NCI-H748 (cell line): ENCODE measurements around the gene HSCB.
"Not testable (repeated sequence)": the region's sequence is repeated elsewhere in the genome, so short reads cannot be mapped to it uniquely, and the experiment has no call there.

Source experiments
- DNase-seq: peaks from one replicate; lab custom pipeline; 2025; ENCODE audit not compliant: unreplicated experiment; lab: John Stamatoyannopoulos, UW

Gene HSCB

DNA sequence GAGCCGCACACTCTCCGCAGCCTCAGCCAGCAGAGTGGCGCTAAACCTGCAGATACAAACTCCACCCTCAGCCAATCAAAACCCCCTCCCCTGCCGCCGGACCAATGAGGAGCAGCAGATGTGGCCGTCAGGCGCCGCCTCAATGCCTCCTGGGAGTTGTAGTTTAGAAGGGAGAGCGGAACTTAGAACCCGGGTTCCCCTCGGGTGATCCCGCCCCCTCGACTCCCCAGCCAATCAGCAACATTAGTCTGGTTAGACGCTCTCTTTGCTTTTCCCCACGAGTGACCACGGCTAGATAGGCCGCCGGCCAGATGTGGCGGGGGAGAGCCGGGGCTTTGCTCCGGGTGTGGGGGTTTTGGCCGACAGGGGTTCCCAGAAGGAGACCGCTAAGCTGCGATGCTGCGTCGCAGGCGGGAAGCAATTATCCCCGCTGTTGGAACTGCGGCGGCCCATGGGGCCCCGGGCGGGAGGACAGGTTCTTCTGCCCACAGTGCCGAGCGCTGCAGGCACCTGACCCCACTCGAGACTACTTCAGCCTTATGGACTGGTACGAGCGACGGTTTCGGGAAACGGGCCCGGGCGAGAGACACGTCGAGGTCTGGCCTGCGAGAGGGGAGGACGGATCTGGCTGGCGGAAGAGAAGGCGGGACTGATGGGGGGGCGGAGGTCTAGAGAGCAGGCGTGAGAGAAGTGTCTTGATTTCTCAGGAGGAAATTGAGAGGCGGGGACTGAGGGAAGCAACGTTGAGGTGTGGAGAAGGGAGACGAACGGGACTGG, at the start of gene HSCB, which contains the start of gene CHEK2:
Gene HSCB (plus strand): TSS at position 255 of the 777 bp plus-strand sequence. CDS start 57 bp downstream, at position 312.
Gene CHEK2 (minus strand): TSS at position 36 of the 777 bp plus-strand sequence. CDS start 7,099 bp downstream, outside the sequence.
- DNase-seq = peak; percentile 97

DNA sequence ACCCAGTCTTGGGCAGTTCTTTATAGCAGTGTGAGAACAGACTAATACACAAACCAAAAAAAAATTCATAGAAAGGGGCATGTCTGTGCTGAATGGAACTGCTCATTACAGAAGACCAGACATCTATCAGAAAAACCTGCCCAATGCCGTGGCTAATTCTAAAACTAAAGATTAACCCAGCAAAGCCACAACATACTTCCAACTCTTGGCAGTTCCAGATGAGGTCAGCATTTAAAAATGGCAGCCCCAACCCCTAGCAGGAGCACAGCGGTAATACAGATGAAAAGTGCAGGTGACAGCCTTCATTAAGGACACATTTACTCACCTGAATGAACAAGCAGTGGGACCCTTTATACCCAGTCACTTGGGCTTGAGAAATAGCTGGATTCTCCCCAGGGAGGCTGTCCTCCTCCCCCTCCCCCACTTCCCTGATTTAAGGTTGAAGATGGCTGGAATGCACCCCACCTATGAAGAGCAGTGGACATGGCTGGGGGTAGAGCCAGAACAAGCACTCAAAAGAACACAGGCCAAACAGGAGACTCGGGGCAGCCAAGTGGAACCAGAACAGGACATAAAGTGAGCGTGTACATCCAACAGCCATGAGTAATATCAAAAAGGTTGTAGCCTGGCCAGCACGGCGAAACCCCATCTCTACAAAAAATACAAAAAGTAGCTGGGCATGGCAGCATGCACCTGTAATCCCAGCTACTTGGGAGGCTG, 48.6 kb upstream of the HSCB start:
- DNase-seq = not testable (repeated sequence)

GRCh38 chr22:28702891-28703290, 38.9 kb upstream of the HSCB start:
- no peak for DNase-seq

- DNase-seq = no peak
These were observed 38.4 kb upstream of the HSCB start for GRCh38 chr22:28703436-28703835.

DNA sequence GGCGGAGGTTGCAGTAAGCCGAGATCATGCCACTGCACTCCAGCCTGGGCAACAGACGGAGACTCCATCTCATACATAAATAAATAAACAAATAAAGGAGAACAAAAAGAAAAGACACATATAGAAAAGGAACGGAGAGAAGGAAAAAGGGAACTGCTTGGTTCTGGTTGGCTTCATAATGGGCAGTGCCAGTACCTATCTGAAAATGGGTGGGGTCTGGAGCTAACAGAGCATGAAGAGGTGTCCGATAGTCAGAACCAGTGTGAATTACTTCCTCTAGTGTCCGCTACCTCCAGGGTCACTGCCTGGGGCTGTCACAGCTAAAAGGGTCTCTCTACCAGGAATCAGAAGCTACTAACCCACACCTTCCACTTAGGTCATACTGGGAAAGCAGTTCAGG, 35.0 kb upstream of the HSCB start:
- no peak for DNase-seq

GRCh38 chr22:28710107-28710506, 31.7 kb upstream of the HSCB start:
- DNase-seq = no peak

DNA sequence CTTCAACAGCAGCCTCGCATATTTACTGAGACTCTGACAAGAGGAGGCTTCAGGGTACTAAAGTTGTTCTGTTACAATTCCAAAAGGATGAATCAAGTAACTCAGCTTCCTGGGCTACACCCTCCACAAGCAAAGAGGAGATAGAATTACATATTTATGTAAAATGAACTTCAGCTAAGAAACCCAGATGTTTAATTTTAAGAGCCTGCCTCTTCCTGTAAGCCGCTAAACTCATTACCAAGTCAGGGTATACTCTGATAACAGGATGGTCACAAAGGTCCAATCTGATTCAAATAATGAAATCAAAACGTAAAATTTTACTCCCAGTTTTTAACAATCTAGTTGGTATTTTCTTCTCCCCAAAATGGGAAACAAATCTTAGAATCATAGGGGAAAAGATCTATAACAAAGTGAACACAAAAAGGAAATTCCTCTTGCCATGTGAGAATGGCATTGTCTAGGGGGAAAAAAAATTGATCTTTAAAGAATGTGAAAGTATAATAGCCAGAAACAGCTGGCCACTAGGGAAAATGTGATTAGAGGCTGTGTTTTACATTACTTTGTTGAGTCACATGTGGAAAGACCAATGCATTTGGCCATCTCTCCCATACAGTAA, 31.2 kb upstream of the HSCB start:
- no peak for DNase-seq

DNA sequence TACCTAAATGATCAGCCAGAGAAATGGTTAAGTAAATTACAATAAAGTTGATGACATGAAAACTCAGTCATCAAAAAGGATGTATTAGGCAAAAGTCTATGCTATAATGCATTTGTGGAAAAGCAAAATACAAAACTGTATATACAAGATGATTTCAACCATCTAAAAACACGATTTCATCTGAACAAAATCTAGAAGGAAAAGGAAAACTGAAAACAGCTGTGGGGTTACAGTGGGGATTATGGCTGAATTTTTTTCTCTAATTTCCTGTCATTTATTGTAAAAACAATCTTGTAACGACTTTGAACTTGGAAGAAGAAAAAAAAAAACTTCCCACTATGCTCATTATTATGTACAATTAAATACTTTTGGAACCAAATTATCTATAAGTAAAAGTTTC, 30.5 kb upstream of the HSCB start:
- no peak for DNase-seq

DNA sequence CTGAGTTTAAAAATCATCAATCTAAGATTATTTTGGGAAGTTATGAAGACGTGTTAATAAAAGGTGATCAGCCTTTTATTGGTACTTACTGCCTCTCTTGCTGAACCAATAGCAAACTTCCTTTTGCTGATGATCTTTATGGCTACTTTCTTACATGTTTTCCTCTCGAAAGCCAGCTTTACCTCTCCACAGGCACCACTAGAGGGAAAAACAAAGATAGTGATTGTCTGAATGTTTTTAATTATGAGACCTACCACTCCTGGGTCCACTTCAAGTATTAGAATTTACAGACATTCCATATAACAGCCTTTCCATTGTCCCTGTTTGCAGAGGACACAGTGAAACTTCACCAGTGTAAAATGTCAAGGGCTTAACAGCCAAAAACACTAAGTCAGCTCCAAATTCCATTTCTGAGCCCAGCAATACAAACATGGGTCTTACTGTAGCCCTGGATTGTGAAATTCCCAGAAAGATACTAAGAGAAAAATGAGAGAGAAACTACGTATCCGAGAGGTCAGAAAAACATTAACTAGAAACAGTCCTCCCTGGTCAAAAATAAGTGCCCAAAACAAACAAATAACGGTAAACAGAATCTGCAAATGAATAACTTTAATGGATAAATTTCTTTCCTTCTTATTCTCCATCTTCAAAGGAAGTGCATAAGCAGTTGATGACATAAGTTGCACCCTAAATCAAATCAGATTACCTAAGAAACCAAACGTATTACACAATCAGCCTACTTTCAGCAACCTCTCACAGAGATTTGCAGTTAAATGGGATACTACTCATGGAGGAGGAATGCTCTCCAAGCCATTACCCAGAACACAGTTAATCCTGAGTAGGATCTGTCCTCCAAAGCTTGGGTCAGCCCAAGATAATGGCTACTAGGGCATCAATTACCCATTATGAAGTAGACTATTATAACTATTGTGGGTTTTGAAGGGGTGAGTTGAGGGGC, 29.7 kb upstream of the HSCB start:
- no peak for DNase-seq

GRCh38 chr22:28714043-28714628, 27.7 kb upstream of the HSCB start:
- DNase-seq = no peak

DNA sequence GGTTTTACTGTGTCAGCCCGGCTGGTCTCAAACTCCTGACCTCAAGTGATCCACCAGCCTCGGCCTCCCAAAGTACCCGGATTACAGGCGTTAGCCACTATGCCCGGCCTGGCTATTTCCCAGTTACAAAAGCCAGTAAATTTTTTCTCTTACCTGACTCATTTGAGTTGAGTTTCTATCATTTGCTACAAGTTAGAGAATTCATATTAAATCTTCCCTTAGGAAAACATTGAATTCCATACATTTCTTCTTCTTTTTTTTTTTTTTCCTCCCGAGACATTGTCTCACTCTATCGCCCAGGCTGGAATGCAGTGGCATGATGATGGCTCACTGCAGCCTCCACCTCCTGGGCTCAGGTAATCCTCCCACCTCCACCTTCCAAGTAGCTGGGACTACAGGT, 26.2 kb upstream of the HSCB start:
- DNase-seq = no peak

DNA sequence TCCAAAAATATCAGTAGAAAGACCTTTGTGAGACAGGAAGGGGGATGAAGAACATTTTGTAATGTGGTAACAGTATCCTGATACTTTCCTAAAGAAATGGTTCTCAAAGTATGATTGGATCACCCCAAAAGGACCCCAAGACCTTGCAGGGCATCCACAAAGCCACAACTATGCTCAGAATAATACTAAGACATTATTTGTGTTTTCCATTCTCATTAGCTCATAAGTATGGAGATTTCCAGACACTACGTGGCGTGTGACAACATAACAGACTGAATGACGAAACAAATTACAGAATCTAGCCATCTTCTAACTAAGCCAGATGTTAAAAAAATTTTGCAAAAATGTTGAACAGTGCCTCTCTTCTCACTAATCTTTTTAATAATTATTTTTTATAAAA, 25.2 kb upstream of the HSCB start:
- no peak for DNase-seq

DNA sequence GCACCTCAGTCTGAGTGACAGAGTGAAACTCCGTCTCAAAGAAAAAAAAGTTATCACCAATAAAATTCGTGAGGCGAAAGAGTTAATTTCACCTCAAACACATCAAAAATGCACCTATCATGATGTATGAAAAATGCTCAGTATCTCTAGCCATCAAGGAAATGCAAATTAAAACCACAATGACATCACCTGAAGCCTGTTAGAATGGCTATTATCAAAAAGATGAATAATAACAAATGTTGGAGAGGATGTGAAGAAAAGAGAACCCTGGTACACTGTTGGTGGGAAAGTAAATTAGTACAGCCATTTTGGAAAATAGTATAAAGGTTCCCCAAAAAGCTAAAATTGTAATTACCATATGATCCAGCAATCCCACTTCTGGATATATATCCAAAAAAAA, 23.8 kb upstream of the HSCB start:
- no peak for DNase-seq

DNA sequence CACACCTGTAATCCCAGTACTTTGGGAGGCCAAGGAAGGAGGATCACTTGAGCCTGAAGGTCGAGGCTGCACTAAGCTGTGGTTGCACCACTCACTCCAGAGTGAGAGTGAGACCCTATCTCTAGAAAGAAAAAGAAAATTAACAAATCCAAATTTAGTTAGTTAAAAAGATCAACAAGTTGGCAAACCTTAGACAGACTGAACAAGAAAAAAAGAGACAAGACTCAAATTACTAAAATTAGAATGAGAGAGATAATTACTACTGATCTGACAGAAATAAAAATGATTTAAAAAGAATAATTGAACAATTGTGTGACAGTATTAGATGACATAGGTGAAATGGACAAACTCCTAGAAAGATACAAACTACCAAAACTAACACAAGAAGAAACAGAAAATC, 13.8 kb upstream of the HSCB start:
- DNase-seq = no peak

GRCh38 chr22:28728621-28729313, 13.1 kb upstream of the HSCB start:
- no peak for DNase-seq

DNA sequence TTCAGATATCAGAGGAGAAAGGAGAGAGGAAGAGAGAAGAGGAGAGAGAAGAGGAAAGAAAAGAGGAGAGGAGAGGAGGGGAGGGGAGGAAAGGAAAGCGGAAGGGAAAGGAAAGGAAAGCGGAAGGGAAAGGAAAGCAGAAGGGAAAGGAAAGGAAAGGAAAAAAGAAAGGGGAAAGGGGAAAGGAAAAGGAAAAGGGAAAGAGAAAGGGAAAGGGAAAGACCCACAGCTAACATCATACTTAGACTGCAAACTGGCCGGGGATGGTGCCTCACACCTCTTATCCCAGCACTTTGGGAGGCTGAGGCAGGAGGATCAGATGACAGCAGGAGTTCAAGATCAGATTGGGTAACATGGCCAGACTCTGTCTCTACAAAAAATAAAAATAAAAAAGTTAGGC, 11.7 kb upstream of the HSCB start:
- DNase-seq = no peak

DNA sequence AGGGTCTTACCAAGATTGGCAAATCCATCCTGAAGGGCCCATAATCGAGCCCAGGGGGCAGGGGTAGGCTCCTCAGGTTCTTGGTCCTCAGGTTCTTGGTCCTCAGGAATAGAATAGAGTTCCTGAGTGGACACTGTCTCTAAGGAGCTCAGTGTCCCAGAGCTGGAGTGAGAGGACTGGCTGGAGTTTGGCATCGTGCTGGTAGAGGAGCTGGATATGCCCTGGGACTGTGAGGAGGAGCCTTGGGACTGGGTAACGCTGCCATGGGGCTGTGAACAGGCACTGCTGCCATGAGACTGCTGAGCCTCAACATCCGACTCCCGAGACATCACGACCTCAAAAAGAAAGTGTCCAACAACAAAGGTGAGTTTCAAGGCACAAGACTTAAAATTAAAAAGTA, 7.4 kb upstream of the HSCB start:
- DNase-seq = no peak

- peak; percentile 73 for DNase-seq
These were observed 5.3 kb upstream of the HSCB start for GRCh38 chr22:28736301-28737155.

DNA sequence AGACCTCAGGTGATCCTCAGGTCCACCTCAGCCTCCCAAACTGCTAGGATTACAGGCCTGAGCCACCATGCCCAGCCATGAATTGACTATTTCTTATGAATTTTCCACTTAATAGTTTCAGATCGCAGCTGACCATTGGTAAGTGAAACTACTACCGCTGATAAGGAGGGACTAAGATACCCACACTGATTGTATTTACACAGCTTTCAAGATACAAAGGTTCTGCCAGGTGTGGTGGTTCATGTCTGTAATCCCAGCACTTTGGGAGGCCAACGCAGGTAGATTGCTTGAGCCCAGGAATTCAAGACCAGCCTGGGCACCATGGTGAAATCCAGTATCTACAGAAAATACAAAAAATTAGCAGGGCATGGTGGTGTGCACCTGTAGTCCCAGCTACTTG, 4.1 kb upstream of the HSCB start:
- no peak for DNase-seq
